ENCODE data around the gene PDGFA. TPM values are rescaled to one million over a fixed set of nuclear protein-coding genes. Genes with fewer than 3 reads are reported as not detected.

The PDGFA gene
- total and polyA plus RNA-seq, 3 donors from 2014 or later = 7.2 to 13.8 (median 13.8) TPM

DNA sequence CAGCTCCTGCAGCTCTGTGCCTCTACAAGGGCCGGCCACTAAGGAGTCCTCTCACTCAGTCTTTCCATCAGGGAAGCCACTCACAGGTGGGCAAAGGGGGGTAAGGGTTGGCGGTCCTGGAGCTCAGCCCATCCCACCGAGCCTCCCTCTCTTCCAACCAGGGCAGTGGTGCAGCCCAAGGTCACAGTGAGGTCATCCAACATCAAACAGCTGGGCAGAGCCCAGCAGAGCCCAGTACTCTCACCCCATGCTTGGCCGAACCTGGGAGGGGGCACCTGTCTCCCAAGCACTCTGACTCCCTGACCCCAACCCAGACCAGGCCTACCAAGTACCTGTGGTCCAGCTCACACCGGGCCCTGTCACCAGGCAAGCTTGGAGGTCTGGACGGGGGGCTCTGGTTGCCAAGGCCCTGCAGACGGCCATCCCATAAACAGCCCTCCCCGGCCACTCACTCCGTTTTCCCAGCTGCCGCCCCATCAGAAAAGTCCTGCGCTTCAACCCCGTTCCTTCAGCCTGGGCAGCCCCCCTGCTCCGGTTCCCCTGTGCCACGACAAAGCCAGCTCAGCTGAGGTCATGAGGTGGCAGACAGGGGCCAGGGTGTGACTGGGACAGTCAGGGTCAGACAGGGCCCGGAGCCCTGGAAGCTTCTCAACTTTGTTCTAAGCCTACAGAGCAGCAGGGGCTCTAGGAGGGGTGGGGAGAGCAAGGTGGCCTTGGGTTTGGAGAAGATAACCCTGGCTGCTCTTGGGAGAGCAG, 27.5 kb downstream of the PDGFA start:
- 76 to 79% methylated on average over 12 to 15 of the region's 15 CpGs for WGBS, 2 donors
- Histone ChIP-seq H3K4me3 (no peak overlapping the region), H3K9me3 (no peaks in the 10 kb centered on the region), H3K4me1 (no peaks in the 10 kb centered on the region), H3K27me3 (no peaks in the 10 kb centered on the region), H3K36me3 (ENCODE audit: low read depth, missing control alignments) (no peaks in the 10 kb centered on the region), H3K27ac (no peak overlapping the region)
- no peak for DNase-seq
- no peak for TF ChIP-seq POLR2A (IDR thresholded peaks at IDR 0.05)
- TF ChIP-seq, protein P1, sequence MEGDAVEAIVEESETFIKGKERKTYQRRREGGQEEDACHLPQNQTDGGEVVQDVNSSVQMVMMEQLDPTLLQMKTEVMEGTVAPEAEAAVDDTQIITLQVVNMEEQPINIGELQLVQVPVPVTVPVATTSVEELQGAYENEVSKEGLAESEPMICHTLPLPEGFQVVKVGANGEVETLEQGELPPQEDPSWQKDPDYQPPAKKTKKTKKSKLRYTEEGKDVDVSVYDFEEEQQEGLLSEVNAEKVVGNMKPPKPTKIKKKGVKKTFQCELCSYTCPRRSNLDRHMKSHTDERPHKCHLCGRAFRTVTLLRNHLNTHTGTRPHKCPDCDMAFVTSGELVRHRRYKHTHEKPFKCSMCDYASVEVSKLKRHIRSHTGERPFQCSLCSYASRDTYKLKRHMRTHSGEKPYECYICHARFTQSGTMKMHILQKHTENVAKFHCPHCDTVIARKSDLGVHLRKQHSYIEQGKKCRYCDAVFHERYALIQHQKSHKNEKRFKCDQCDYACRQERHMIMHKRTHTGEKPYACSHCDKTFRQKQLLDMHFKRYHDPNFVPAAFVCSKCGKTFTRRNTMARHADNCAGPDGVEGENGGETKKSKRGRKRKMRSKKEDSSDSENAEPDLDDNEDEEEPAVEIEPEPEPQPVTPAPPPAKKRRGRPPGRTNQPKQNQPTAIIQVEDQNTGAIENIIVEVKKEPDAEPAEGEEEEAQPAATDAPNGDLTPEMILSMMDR (IDR thresholded peaks at IDR 0.05) = no peak
- intact Hi-C loops (cut with DNase I; ENCODE audit: low total_unique reads) = no loop called here

DNA sequence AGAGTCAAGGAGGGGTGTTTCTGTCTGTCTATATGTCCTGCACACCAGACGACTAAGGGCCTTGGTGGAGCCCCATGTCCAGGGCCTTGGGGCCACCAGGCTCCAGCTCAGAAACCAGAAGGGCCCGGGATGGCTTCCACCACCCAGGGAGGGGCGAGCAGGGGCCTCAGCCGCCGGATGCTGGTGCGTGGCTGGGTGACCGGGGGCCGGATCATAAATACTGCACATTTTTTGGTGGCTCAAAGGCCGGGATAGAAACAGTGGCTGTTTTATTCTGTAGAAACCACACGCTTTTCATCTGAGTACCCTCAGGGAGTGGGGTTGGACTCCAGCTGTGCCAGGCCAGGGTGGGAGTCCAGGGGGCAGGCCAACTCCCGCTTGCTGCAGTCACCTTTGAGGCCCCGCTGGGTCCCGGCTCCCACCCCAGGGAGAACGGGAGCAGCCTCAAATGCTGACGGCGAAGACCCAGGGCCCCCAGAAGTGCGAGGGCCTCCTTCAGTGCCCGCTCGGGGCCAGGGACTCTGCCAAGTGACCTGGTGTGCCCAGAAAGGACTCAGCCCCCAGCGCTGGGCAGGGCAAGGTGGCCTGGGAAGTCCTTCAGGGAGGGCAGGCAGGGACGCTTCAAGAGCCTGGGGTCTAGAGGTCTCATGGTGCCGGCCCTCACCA, 28.2 kb downstream of the PDGFA start:
- no peak for DNase-seq
- Histone ChIP-seq H3K9me3 (no peaks in the 10 kb centered on the region), H3K4me3 (no peak overlapping the region), H3K27ac (no peak overlapping the region), H3K27me3 (no peaks in the 10 kb centered on the region), H3K4me1 (no peaks in the 10 kb centered on the region), H3K36me3 (ENCODE audit: low read depth, missing control alignments) (no peaks in the 10 kb centered on the region)
- TF ChIP-seq POLR2A (IDR thresholded peaks at IDR 0.05) = no peak
- TF ChIP-seq, protein P1 (IDR thresholded peaks at IDR 0.05) = no peak
- intact Hi-C loops (cut with DNase I; ENCODE audit: low total_unique reads) = no loop called here
- 87 to 88% methylated on average over 14 to 22 of the region's 22 CpGs for WGBS, 2 donors

DNA sequence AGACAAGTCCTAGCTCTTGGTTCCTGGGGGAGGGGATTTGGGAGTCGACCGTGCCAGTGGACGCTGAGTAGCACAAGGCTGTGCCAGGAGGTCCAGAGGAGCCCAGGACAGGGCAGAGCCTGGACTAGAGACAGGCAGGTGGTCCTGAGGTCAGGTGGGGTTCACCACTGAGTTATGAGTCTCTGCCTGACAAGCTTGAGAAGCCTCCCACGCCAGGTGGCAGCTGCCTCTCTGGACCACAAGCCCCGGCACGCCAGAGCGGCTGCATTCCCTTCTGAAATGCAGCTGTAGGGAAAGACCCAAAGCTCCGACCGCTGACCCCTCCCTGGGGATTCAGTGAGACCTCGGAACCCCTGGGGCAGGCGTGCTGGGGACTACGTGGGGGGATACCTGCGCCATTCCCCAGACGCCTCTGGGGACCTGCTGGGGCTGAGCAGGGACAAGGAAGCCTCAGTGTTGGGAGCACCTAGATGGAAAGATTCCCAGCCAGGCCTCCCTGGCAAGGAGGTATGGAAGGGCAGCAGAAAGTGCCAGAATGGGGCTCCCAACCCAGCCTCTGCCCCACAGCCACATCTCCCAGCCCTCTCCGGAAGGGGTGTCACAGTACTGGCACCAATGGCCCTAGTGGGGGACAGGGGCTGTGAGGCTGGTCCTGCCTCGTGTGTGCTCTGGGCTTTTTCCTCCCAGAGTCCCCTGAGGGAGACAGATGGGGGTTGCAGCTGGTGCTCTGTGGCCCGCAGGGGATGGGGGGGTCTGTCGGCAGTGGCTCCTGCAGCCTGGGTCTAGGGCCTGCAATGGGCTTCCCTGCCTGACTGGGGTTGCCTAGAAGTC, 29.0 kb downstream of the PDGFA start:
- DNase-seq = no peak
- no peaks in the 10 kb centered on the region for H3K9me3 ChIP-seq
- H3K4me3 ChIP-seq = no peak overlapping the region
- H3K4me1 ChIP-seq = no peaks in the 10 kb centered on the region
- no peaks in the 10 kb centered on the region for H3K36me3 ChIP-seq (ENCODE audit: low read depth, missing control alignments)
- no peaks in the 10 kb centered on the region for H3K27me3 ChIP-seq
- 75 to 88% methylated on average over 4 to 18 of the region's 18 CpGs for WGBS, 2 donors
- intact Hi-C loops (cut with DNase I; ENCODE audit: low total_unique reads) = no loop called here
- no peak for TF ChIP-seq POLR2A (IDR thresholded peaks at IDR 0.05)
- TF ChIP-seq, protein P1 (IDR thresholded peaks at IDR 0.05) = no peak
- H3K27ac ChIP-seq = no peak overlapping the region

DNA sequence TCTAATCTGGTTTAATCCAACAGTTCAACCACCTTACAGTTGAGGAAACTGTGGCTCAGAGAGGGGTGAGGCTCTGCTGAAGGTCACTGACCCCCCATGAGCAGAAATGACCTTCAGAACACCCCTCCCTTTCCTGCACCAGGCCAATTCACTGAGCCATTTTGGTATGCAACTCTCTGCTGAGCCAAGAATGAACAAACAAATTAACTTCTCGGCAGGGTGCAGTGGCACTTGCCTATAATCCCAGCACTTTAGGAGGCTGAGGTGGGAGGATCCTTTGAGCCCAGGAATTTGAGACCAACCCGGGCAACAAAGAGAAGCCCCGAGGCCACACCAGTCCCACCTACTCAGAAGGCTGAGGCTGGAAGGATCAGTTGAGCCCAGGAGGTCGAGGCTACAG, 29.8 kb downstream of the PDGFA start:
- WGBS, 2 donors = 75 to 79% methylated on average over 3 to 4 of the region's 4 CpGs
- Histone ChIP-seq H3K9me3 (no peaks in the 10 kb centered on the region), H3K27ac (no peak overlapping the region), H3K4me1 (no peaks in the 10 kb centered on the region), H3K4me3 (no peak overlapping the region), H3K36me3 (ENCODE audit: low read depth, missing control alignments) (no peaks in the 10 kb centered on the region), H3K27me3 (no peaks in the 10 kb centered on the region)
- TF ChIP-seq POLR2A (IDR thresholded peaks at IDR 0.05) = no peak
- TF ChIP-seq, protein P1 (IDR thresholded peaks at IDR 0.05) = no peak
- no peak for DNase-seq
- intact Hi-C loops (cut with DNase I; ENCODE audit: low total_unique reads) = no loop called here
